ENCODE measurements around the gene BEND3.

DNA sequence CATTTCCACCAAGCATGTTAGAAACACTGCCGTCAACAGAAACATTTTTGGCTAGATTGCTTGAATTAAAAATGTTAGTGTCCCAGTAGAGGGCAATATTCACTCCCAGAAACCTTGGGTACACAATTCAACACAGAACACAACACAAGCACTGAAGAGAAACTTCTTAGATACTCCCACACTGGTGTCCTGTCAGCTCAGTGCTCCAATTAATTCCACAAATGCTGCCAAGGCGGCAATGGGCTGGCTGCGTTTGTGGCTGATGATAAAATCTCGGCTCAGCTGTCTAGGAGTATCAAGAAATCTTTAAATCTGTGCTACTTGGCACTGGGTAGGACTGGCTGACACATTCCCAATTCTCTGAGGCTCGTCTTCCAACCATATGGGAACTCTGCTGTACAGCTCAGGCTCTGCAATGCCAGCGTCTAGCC, 39.3 kb downstream of the BEND3 start:
- TF ChIP-seq, protein P1, sequence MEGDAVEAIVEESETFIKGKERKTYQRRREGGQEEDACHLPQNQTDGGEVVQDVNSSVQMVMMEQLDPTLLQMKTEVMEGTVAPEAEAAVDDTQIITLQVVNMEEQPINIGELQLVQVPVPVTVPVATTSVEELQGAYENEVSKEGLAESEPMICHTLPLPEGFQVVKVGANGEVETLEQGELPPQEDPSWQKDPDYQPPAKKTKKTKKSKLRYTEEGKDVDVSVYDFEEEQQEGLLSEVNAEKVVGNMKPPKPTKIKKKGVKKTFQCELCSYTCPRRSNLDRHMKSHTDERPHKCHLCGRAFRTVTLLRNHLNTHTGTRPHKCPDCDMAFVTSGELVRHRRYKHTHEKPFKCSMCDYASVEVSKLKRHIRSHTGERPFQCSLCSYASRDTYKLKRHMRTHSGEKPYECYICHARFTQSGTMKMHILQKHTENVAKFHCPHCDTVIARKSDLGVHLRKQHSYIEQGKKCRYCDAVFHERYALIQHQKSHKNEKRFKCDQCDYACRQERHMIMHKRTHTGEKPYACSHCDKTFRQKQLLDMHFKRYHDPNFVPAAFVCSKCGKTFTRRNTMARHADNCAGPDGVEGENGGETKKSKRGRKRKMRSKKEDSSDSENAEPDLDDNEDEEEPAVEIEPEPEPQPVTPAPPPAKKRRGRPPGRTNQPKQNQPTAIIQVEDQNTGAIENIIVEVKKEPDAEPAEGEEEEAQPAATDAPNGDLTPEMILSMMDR (IDR thresholded peaks at IDR 0.05) = no peak
- TF ChIP-seq POLR2A (IDR thresholded peaks at IDR 0.05) = no peak

All from lower leg skin (tissue), 3 donors.